Endothelial cell of umbilical vein (primary cell): ENCODE data around the gene TREML4. TPM values are rescaled to one million over a fixed set of nuclear protein-coding genes. Genes with fewer than 3 reads are reported as not detected.

Experiments
- BruUV-seq: library from RNA; stranded (reverse); fragments of 400-500 nt; replicated peaks from 2 replicates; lab custom pipeline; 2021; lab: Mats Ljungman, UMichigan
- CTCF ChIA-PET: fragments of 300-600, 350-600 bp; sonication (Branson Sonifier 250); formaldehyde crosslinking; loops from one replicate; lab custom pipeline; 2021; ENCODE audit warnings: antibody characterized with exemption, inconsistent platforms; lab: Charles Lee
- POLR2A ChIA-PET: fragments of 300-600, 350-600 bp; sonication (Branson Sonifier 250); formaldehyde crosslinking; loops from one replicate; lab custom pipeline; 2021; ENCODE audit warnings: antibody characterized with exemption, inconsistent platforms; lab: Charles Lee
- DNase-seq: peaks from one replicate; pipeline ENCODE4 v3.0.0-alpha.2; 2011; ENCODE audit warnings: low read depth, low spot score
- FAIRE-seq: peaks from 2 replicates; lab custom pipeline; 2011; peaks lifted over from hg19 to GRCh38; lab: Jason Lieb, UNC
- H2AFZ ChIP-seq: 2 replicates; pipeline ENCODE4 v1.6.0; 2012; ENCODE audit warnings: low read depth, low read length, control low read depth, inconsistent platforms
- H3K27ac ChIP-seq: 2 replicates; pipeline ENCODE4 v1.5.1; 2011; ENCODE audit warnings: low read depth, mild to moderate bottlenecking, control low read depth, low read length, moderate library complexity; ENCODE audit not compliant: insufficient read depth
- H3K27me3 ChIP-seq, 2 experiments: 2 replicates each; pipeline versions ENCODE4 v1.6.0 to v1.6.1; 2011; ENCODE audit warnings: low read length in 2 of 2, mixed read lengths in 1 of 2; ENCODE audit not compliant: control insufficient read depth in 2 of 2, insufficient read depth in 2 of 2
- H3K36me3 ChIP-seq, 2 experiments: 2 replicates in 1 of 2; 3 replicates in 1 of 2; pipeline ENCODE4 v1.5.1; 2011; ENCODE audit warnings: low read length in 2 of 2, mild to moderate bottlenecking in 1 of 2, moderate library complexity in 1 of 2; ENCODE audit not compliant: control insufficient read depth in 2 of 2, insufficient read depth in 2 of 2; ENCODE audit errors: extremely low read depth in 1 of 2
- H3K4me1 ChIP-seq: 3 replicates; pipeline ENCODE4 v1.5.1; 2011; ENCODE audit warnings: mild to moderate bottlenecking, low read length; ENCODE audit not compliant: control insufficient read depth, insufficient read depth; ENCODE audit errors: extremely low read depth
- H3K4me2 ChIP-seq: 2 replicates; pipeline ENCODE4 v1.6.1; 2011; ENCODE audit warnings: low read length, control low read depth, mixed read lengths; ENCODE audit not compliant: insufficient read depth
- H3K4me3 ChIP-seq, 3 experiments: fragments of 200-600 bp in 1 of 3; sonication (generic), shearing (Covaris generic) in 1 of 3; replicated peaks in 1 of 3; 2 replicates each; pipeline ENCODE4 v1.5.1; 2011 to 2016; ENCODE audit warnings: control low read depth in 3 of 3, low read length in 3 of 3, mild to moderate bottlenecking in 2 of 3, inconsistent platforms in 1 of 3, low read depth in 1 of 3, moderate library complexity in 1 of 3; ENCODE audit not compliant: insufficient read depth in 1 of 3
- H3K79me2 ChIP-seq: 2 replicates; pipeline ENCODE4 v1.6.0; 2012; ENCODE audit warnings: low read length, inconsistent platforms; ENCODE audit not compliant: control insufficient read depth, insufficient read depth
- H3K9ac ChIP-seq: replicated peaks from 2 replicates; pipeline ENCODE3; 2011; ENCODE audit warnings: low read length, control low read depth; ENCODE audit not compliant: insufficient read depth; ENCODE audit errors: extremely low read depth
- H3K9me1 ChIP-seq: replicated peaks from 3 replicates; pipeline ENCODE4 v1.6.0; 2011; ENCODE audit warnings: mild to moderate bottlenecking, low read length; ENCODE audit not compliant: control insufficient read depth, insufficient read depth; ENCODE audit errors: extremely low read depth
- H3K9me3 ChIP-seq: replicated peaks from 2 replicates; pipeline ENCODE4 v1.5.1; 2012; ENCODE audit warnings: low read length, inconsistent platforms; ENCODE audit not compliant: control insufficient read depth, insufficient read depth
- H4K20me1 ChIP-seq: replicated peaks from 2 replicates; pipeline ENCODE3; 2011; ENCODE audit warnings: mild to moderate bottlenecking, low read length; ENCODE audit not compliant: control insufficient read depth, insufficient read depth; ENCODE audit errors: extremely low read depth
- CTCF ChIP-seq, 2 donors: IDR thresholded peaks; 1 replicate in 1 of 2; 2 replicates in 1 of 2; pipeline ENCODE4 v1.5.1; 2011; ENCODE audit warnings: low read length in 2 of 2, mild to moderate bottlenecking in 2 of 2, moderate library complexity in 2 of 2, control low read depth in 1 of 2, inconsistent platforms in 1 of 2, low read depth in 1 of 2; ENCODE audit not compliant: insufficient read depth in 1 of 2; ENCODE audit errors: extremely low read depth in 1 of 2
- EZH2 ChIP-seq: IDR thresholded peaks from 2 replicates; pipeline ENCODE4 v1.6.1; 2012; ENCODE audit warnings: borderline replicate concordance, low read depth, mild to moderate bottlenecking, moderate library complexity, low read length, inconsistent platforms; ENCODE audit not compliant: severe bottlenecking
- FOS ChIP-seq: IDR thresholded peaks from 2 replicates; pipeline ENCODE4 v1.6.1; 2011; ENCODE audit warnings: mild to moderate bottlenecking, low read length, moderate library complexity, borderline replicate concordance; ENCODE audit not compliant: insufficient read depth
- GATA2 ChIP-seq: IDR thresholded peaks from 2 replicates; pipeline ENCODE4 v1.7.0; 2011; ENCODE audit warnings: low read depth, mild to moderate bottlenecking, moderate library complexity, mixed read lengths, low read length; ENCODE audit not compliant: insufficient read length, insufficient read depth
- JUN ChIP-seq: IDR thresholded peaks from 2 replicates; pipeline ENCODE4 v1.6.1; 2011; ENCODE audit warnings: borderline replicate concordance, low read depth; ENCODE audit not compliant: insufficient read length, insufficient read depth
- MAX ChIP-seq: IDR thresholded peaks from 2 replicates; pipeline ENCODE4 v1.6.1; 2011; ENCODE audit not compliant: insufficient read depth, insufficient read length
- MYC ChIP-seq: IDR thresholded peaks from one replicate; pipeline ENCODE4 v1.6.1; 2011; ENCODE audit warnings: mild to moderate bottlenecking, low read depth, low read length
- POLR2A ChIP-seq: IDR thresholded peaks from 2 replicates; pipeline ENCODE4 v1.6.1; 2012; ENCODE audit warnings: low read depth, mild to moderate bottlenecking, control low read depth, low read length
- POLR2AphosphoS5 ChIP-seq: IDR thresholded peaks from 2 replicates; pipeline ENCODE4 v1.6.1; 2012; ENCODE audit warnings: low read depth, mild to moderate bottlenecking, control low read depth, low read length, moderate library complexity; ENCODE audit not compliant: insufficient read depth
- dilution Hi-C: fragments of 300-500 bp; cut with MboI; formaldehyde crosslinking; loops from one replicate; pipeline ENCODE4 v1.15.0; 2019; ENCODE audit warnings: low sequenced_read_pairs; ENCODE audit not compliant: extremely low pct_ligation_motif_present
- intact Hi-C: fragments of 100-400 bp; cut with micrococcal nuclease; formaldehyde crosslinking; loops from one replicate; pipeline ENCODE4 v1.10.0; 2022
- polyA plus RNA-seq, 4 experiments: library from polyadenylated mRNA; depleted of rRNA in 3 of 4; stranded (reverse) in 3 of 4; unstranded in 1 of 4; fragments of >200 nt; gene quantifications; 2 replicates each; pipeline versions ENCODE4 v1.2.1 to v1.2.3, GENCODE V29; 2011 to 2012; ENCODE audit warnings: missing spikeins in 1 of 4
- total RNA-seq: library from RNA; stranded (reverse); gene quantifications from 2 replicates; pipeline ENCODE4 v1.2.3, GENCODE V29; 2021

The TREML4 gene
- total and polyA plus RNA-seq, 2 donors (not counting 3 experiments of a cell fraction or from before 2014, with no cell fraction given) = not detected

- Histone ChIP-seq H3K9me1 (no peaks in the 10 kb centered on the region), H4K20me1 (no peaks in the 10 kb centered on the region), H3K79me2 (no peaks in the 10 kb centered on the region), H3K9ac (no peak overlapping the region), H3K27ac (no peak overlapping the region), H3K36me3 (no peaks in the 10 kb centered on the region), H3K4me3 (no peak overlapping the region), H3K27me3 (peaks cover 3 to 9% of the 10 kb centered on the region in 2 experiments), H3K4me2 (no peak overlapping the region), H3K9me3 (no peaks in the 10 kb centered on the region), H3K4me1 (no peaks in the 10 kb centered on the region), H2AFZ (no peak overlapping the region)
- intact Hi-C loops = no loop called here
- CTCF ChIA-PET = interaction anchor here (1.8 kb wide), 1 partner anchor 69 kb away, joined by 5 read pairs; no protein-coding TSS in a partner anchor
- dilution Hi-C loops = no loop called here
- TF ChIP-seq JUN = no peak
- TF ChIP-seq CTCF (IDR thresholded peaks at IDR 0.05; ENCODE audit: extremely low read depth in 1 of 2, insufficient read depth in 1 of 2, low read depth in 1 of 2, low read length in 2 of 2) = no peak
- no peak for TF ChIP-seq FOS
- no peak for TF ChIP-seq EZH2
- no peak for TF ChIP-seq MAX
- TF ChIP-seq GATA2 = no peak
- TF ChIP-seq MYC = no peak
- no peak for TF ChIP-seq POLR2AphosphoS5
- no peak for TF ChIP-seq POLR2A
- POLR2A ChIA-PET = no interaction called here
- FAIRE-seq (no peak), DNase-seq (no peak)
- no TSS peak for BruUV-seq
Observed at GRCh38 chr6:41209547-41210320, 18.4 kb upstream of the TREML4 start.
